Prostate gland (tissue), 2 donors: Measurements from ENCODE around the gene ASXL1. TPM values are rescaled to one million over a fixed set of nuclear protein-coding genes. Genes with fewer than 3 reads are reported as not detected.
A peak's percentile ranks its signal among the peaks of the same experiment; 100 is the strongest.

Experiments used
- DNase-seq: peaks from one replicate; pipeline ENCODE4 v3.0.0-alpha.2; 2019; ENCODE audit warnings: low spot score
- H3K27ac ChIP-seq, 2 donors: fragments of 200-600 bp; sonication (generic); 2 replicates each; pipeline ENCODE4 v1.5.1; 2017 to 2019
- H3K27me3 ChIP-seq: fragments of 200-600 bp; sonication (generic); replicated peaks from 2 replicates; pipeline ENCODE4 v1.5.1; 2019; ENCODE audit not compliant: insufficient read depth
- H3K36me3 ChIP-seq, 2 donors: fragments of 200-600 bp; sonication (generic); 1 replicate in 1 of 2; 2 replicates in 1 of 2; pipeline versions ENCODE4 v1.5.1 to v1.8.1; 2017 to 2019
- H3K4me1 ChIP-seq: fragments of 200-600 bp; sonication (generic); replicated peaks from 2 replicates; pipeline ENCODE4 v1.5.1; 2019
- H3K4me3 ChIP-seq, 2 donors: fragments of 200-600 bp; sonication (generic); 2 replicates each; pipeline ENCODE4 v1.5.1; 2017 to 2019
- H3K9me3 ChIP-seq: fragments of 200-600 bp; sonication (generic); 2 replicates; pipeline ENCODE4 v1.5.1; 2017
- POLR2A ChIP-seq: fragments of 450-650 bp; IDR thresholded peaks from one replicate; pipeline ENCODE4 v1.6.1; 2016; ENCODE audit warnings: antibody characterized with exemption, mild to moderate bottlenecking
- POLR2AphosphoS5 ChIP-seq: sonication (generic); formaldehyde crosslinking; IDR thresholded peaks from one replicate; pipeline ENCODE4 v1.6.1; 2017; ENCODE audit warnings: antibody characterized with exemption
- WGBS: methylation state at CpG from one replicate; pipeline ENCODE4 v1.1.5; 2018; 5-methylcytosine and 5-hydroxymethylcytosine counted together
- intact Hi-C: fragments of 100-400 bp; cut with DNase I; formaldehyde crosslinking; loops from one replicate; pipeline ENCODE4 v1.14.2; 2022
- total RNA-seq, 2 donors: library from RNA; depleted of rRNA; stranded (reverse); fragments of >200 nt; gene quantifications; one replicate each; pipeline ENCODE4 v1.1.0, GENCODE V29; 2016
- TF ChIP-seq, protein P1 (sequence below), 4 experiments: fragments of 200-600 bp in 2 of 4; fragments of 450-650 bp in 2 of 4; sonication (generic) in 2 of 4; IDR thresholded peaks; 1 replicate in 3 of 4; 2 replicates in 1 of 4; pipeline ENCODE4 v1.5.1; 2016 to 2019; ENCODE audit warnings: antibody characterized with exemption in 4 of 4, mild to moderate bottlenecking in 2 of 4, moderate library complexity in 2 of 4

ASXL1 gene
- total RNA-seq, 2 donors from 2014 or later: 30.4 to 106 TPM

DNA sequence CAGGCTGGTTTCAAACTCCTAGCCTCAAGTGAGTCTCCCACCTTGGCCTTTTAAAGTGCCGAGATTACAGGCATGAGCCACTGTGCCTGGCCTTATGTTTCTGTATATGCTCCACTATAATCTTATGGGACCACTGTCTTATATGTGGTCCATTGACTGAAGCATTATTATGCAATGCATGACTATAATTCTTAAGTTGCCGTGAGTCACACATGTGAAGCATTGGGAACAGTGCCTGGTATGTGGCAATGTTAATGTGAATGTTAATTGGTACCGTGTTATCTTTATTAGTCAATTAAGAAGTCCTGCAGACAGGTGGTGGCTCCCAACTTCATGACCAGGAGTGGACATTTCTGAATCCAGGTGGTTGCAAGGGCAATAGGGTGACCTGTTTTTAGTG lies 14.7 kb upstream of the ASXL1 start:
- DNase-seq: no peak
- Histone ChIP-seq H3K4me1 (peaks cover 5% of the 10 kb centered on the region), H3K9me3 (no peaks in the 10 kb centered on the region), H3K27me3 (no peaks in the 10 kb centered on the region), H3K4me3 (no peak overlapping the region), H3K36me3 (no peaks in the 10 kb centered on the region), H3K27ac (no peak overlapping the region)
- 86% methylated on average over 3 of the region's 3 CpGs for WGBS
- TF ChIP-seq POLR2AphosphoS5: no peak
- no peak for TF ChIP-seq POLR2A
- TF ChIP-seq, protein P1, sequence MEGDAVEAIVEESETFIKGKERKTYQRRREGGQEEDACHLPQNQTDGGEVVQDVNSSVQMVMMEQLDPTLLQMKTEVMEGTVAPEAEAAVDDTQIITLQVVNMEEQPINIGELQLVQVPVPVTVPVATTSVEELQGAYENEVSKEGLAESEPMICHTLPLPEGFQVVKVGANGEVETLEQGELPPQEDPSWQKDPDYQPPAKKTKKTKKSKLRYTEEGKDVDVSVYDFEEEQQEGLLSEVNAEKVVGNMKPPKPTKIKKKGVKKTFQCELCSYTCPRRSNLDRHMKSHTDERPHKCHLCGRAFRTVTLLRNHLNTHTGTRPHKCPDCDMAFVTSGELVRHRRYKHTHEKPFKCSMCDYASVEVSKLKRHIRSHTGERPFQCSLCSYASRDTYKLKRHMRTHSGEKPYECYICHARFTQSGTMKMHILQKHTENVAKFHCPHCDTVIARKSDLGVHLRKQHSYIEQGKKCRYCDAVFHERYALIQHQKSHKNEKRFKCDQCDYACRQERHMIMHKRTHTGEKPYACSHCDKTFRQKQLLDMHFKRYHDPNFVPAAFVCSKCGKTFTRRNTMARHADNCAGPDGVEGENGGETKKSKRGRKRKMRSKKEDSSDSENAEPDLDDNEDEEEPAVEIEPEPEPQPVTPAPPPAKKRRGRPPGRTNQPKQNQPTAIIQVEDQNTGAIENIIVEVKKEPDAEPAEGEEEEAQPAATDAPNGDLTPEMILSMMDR (IDR thresholded peaks at IDR 0.05): no peak
- intact Hi-C loops: no loop called here

DNA sequence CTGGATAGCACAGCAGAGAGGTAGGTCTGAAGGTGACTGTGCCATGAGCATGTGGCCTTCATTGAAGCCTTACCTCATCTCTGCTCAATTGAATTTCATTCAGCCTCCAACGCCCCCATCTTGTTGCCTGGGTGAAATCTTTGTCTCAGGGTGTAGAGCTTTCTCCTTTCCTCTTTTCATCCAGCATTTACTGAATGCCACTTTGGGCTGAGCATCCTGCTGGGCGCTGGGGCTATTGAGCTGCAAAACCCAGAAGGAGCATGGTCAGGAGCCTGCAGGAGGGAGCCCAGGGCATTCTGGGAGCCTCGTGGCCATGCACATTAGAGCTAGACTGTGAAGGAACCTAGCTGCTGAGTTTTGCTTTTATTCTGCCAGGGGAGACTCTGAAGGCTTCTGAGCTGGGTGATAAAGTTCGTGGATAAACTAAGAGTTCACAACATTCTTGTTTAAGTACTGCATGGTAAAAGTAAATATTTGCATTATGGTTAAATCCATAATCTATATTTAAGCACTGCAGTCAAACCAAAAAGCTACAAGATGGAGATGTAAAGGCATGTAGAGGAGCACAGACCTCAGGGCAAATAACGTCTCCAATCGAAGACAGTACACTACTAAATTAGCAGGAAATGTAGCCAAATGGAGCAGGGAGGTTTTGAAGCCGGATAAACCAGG lies 13.2 kb upstream of the ASXL1 start:
- WGBS: 29% methylated on average over 7 of the region's 7 CpGs
- Histone ChIP-seq H3K4me3 (no peak overlapping the region), H3K36me3 (no peaks in the 10 kb centered on the region), H3K27ac (no peak overlapping the region), H3K27me3 (no peaks in the 10 kb centered on the region), H3K9me3 (no peaks in the 10 kb centered on the region), H3K4me1 (peaks cover 5% of the 10 kb centered on the region)
- no peak for DNase-seq
- intact Hi-C loops: no loop called here
- no peak for TF ChIP-seq POLR2AphosphoS5
- no peak for TF ChIP-seq POLR2A
- TF ChIP-seq, protein P1 (IDR thresholded peaks at IDR 0.05): no peak

DNA sequence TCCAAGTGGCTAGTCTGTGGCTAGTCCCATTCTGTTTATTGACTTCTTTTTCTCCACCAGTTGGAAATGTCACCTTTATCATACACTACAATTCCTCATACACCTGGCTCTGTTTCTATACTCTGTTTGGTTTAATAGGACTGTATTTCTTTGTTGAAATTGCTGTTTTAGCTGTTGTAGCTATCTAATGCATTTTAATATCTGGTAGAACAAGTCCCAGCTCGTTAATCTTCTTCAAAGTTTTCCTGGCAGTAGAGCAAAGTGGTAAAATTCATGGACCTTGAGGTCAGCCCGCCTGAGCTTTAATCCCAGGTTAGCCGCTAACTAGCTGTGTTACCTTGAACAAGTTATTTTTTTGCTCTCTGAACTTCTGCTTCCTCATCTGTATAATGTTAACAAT lies 9.9 kb upstream of the ASXL1 start:
- H3K9me3 ChIP-seq: no peaks in the 10 kb centered on the region
- no peak for DNase-seq
- no peaks in the 10 kb centered on the region for H3K27me3 ChIP-seq
- TF ChIP-seq POLR2AphosphoS5: peak; percentile 52
- TF ChIP-seq, protein P1 (IDR thresholded peaks at IDR 0.05): no peak
- no peaks in the 10 kb centered on the region for H3K36me3 ChIP-seq
- intact Hi-C loops: no loop called here
- no peak overlapping the region for H3K4me3 ChIP-seq
- peaks cover 5% of the 10 kb centered on the region for H3K4me1 ChIP-seq
- WGBS: 49% methylated on average over 3 of the region's 3 CpGs
- H3K27ac ChIP-seq: no peak overlapping the region

DNA sequence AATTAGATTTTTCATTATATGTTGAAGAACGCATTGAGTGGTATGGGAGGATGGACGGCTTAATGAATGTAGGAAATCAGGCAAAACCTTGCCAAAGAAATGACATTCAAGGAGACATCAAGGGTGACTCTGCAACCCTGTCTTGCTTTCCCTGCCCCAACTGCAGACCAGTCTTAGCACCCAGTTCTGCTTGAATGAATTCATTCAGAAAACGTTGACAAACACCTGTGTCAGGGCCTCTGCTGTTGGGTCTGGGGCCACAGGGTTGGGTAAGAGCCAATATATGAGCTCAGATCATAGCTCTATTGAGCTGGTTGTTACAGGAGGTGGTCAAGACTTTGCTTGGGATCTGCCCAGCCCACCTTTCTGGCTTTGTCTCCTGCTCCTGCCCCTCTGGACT lies 7.7 kb upstream of the ASXL1 start:
- Histone ChIP-seq H3K9me3 (no peaks in the 10 kb centered on the region), H3K4me3 (no peak overlapping the region), H3K36me3 (no peaks in the 10 kb centered on the region), H3K4me1 (no peaks in the 10 kb centered on the region), H3K27me3 (no peaks in the 10 kb centered on the region), H3K27ac (no peak overlapping the region)
- TF ChIP-seq, protein P1 (IDR thresholded peaks at IDR 0.05): no peak
- no peak for TF ChIP-seq POLR2AphosphoS5
- TF ChIP-seq POLR2A: no peak
- 70% methylated on average over 3 of the region's 3 CpGs for WGBS
- intact Hi-C loops: no loop called here
- DNase-seq: no peak

GRCh38 chr20:32352121-32352720 lies 5.9 kb upstream of the ASXL1 start:
- H3K27ac ChIP-seq: no peak overlapping the region
- H3K4me1 ChIP-seq: no peaks in the 10 kb centered on the region
- TF ChIP-seq POLR2A (no peak), POLR2AphosphoS5 (no peak)
- TF ChIP-seq, protein P1 (IDR thresholded peaks at IDR 0.05): no peak
- no peak overlapping the region for H3K4me3 ChIP-seq
- DNase-seq: no peak
- no peaks in the 10 kb centered on the region for H3K9me3 ChIP-seq
- WGBS: 92% methylated on average over 3 of the region's 3 CpGs
- H3K27me3 ChIP-seq: no peaks in the 10 kb centered on the region
- H3K36me3 ChIP-seq: no peaks in the 10 kb centered on the region
- intact Hi-C loops: no loop called here
